Transverse colon (tissue), 3 donors: ENCODE measurements around the gene SIGLEC7.

ENCODE experiments used
- CTCF ChIP-seq, 5 experiments: fragments of 200-600 bp in 3 of 5; fragments of 450-650 bp in 2 of 5; sonication (generic) in 3 of 5; IDR thresholded peaks; 1 replicate in 2 of 5; 2 replicates in 3 of 5; pipeline ENCODE4 v1.5.1; 2016 to 2017; ENCODE audit warnings: antibody characterized with exemption in 5 of 5, inconsistent platforms in 3 of 5, mild to moderate bottlenecking in 2 of 5, moderate library complexity in 1 of 5
- EP300 ChIP-seq: sonication (generic); formaldehyde crosslinking; IDR thresholded peaks from one replicate; pipeline ENCODE4 v1.6.1; 2017; ENCODE audit warnings: antibody characterized with exemption, low read depth
- POLR2A ChIP-seq: fragments of 450-650 bp; IDR thresholded peaks from one replicate; pipeline ENCODE4 v1.6.1; 2016; ENCODE audit warnings: antibody characterized with exemption, mild to moderate bottlenecking, moderate library complexity

- TF ChIP-seq EP300 (no peak), CTCF (IDR thresholded peaks at IDR 0.05) (no peak), POLR2A (no peak)
Measured at GRCh38 chr19:51161867-51162496, 19.9 kb downstream of the SIGLEC7 start.
